Activated T-helper 2 cell treated with anti-CD3 and anti-CD28 coated beads, Interferon-gamma antibody, Interleukin-2, Interleukin-4, amounts not matched to agents 10 μg/mL and 5 μg/mL and 100 μg/mL, durations not matched to agents 14 hours and 24 hours and 36 hours (primary cell): ENCODE measurements around the gene ANKRD11. TPM values are rescaled to one million over a fixed set of nuclear protein-coding genes. Genes with fewer than 3 reads are reported as not detected.

ENCODE experiments used
- DNase-seq: peaks from one replicate; pipeline ENCODE4 v3.0.0; 2021; ENCODE audit warnings: low spot score
- H3K27ac Mint-ChIP-seq: one replicate; pipeline ENCODE4 v1.8.0; 2021; ENCODE audit warnings: mixed read lengths
- H3K27me3 Mint-ChIP-seq: one replicate; pipeline ENCODE4 v1.8.0; 2021; ENCODE audit warnings: low read depth, mixed read lengths
- H3K36me3 Mint-ChIP-seq: one replicate; pipeline ENCODE4 v1.8.0; 2021; ENCODE audit warnings: low read depth, mixed read lengths
- H3K4me1 Mint-ChIP-seq: one replicate; pipeline ENCODE4 v1.8.0; 2021; ENCODE audit warnings: low read depth, mixed read lengths
- H3K4me3 Mint-ChIP-seq: one replicate; pipeline ENCODE4 v1.8.0; 2021; ENCODE audit warnings: low read depth, mild to moderate bottlenecking, moderate library complexity, mixed read lengths
- H3K9me3 Mint-ChIP-seq: one replicate; pipeline ENCODE4 v1.8.0; 2021; ENCODE audit warnings: mixed read lengths
- intact Hi-C: fragments of 100-400 bp; cut with micrococcal nuclease; formaldehyde crosslinking; loops from one replicate; pipeline ENCODE4 v1.15.1; 2023
- total RNA-seq: library from RNA; stranded (reverse); gene quantifications from 2 replicates; pipeline ENCODE4 v1.2.3, GENCODE V29; 2022

The ANKRD11 gene
- total RNA-seq, 1 donor from 2014 or later, result 144 TPM

DNA sequence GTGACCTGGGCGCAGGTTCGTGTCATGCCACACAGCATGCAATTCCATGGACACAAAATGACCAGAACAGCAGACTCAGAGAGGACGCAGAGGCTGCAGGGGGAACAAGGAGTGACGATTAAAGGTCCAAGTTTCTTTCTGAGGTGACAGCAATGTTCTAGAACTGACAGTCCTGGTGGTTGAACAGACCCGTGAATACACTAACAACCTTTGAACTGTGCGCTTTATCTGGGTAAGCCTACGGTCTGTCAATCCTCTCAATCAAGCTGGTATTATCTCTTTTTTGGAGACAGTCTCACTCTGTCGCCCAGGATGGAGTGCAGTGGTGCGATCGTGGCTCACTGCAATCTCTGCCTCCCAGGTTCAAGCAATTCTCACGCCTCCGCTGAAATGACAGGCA lies 138.7 kb downstream of the ANKRD11 start:
- peaks cover 64% of the 10 kb centered on the region for H3K4me1 Mint-ChIP-seq
- intact Hi-C loops, result loop anchor here (2.0 kb wide), 2 partner anchors 27 to 71 kb away; no protein-coding TSS in a partner anchor
- H3K27ac Mint-ChIP-seq, result peak overlapping the region; percentile 54
- H3K4me3 Mint-ChIP-seq, result no peak overlapping the region
- no peak for DNase-seq
- peaks cover 30% of the 10 kb centered on the region for H3K36me3 Mint-ChIP-seq
- no peaks in the 10 kb centered on the region for H3K9me3 Mint-ChIP-seq
- no peaks in the 10 kb centered on the region for H3K27me3 Mint-ChIP-seq

DNA sequence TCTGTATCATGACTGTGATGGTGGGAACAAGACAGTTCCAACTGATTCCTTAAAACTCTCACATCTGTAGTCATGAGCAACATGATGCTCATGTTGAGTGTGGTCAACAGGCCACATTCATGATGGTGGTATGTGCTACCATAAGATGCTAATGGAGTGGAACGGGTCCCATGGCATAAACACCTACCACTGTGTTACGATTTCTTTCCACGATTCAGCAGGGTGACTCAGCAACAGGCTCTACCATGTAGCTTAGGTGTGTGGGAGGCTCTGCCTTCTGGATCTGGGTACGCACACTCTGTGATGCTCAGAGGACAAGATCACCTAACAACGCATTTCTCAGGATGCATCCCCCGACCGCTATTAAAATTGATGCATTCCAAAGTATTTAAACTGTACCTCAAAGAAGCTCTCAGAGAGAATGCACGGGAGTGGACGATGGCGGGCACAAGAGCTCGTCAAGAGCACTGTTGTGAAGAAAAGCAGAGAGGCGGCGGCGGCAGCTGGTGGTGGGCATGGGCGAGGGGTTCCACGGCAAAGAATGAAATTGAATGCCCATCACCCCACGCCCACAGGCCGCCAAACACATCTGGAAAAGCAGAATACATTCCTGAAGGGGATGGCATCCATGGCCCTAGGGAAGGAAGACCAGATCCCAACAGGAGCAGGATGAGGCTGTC lies 139.5 kb downstream of the ANKRD11 start:
- Mint-ChIP-seq H3K27ac (peak overlapping the region; percentile 89), H3K4me1 (peaks cover 70% of the 10 kb centered on the region), H3K4me3 (peak overlapping the region; percentile 23), H3K9me3 (no peaks in the 10 kb centered on the region), H3K36me3 (peaks cover 25% of the 10 kb centered on the region), H3K27me3 (no peaks in the 10 kb centered on the region)
- DNase-seq, result no peak
- intact Hi-C loops, result loop anchor here (1.0 to 2.0 kb wide), 4 partner anchors 10 to 72 kb away; no protein-coding TSS in a partner anchor

DNA sequence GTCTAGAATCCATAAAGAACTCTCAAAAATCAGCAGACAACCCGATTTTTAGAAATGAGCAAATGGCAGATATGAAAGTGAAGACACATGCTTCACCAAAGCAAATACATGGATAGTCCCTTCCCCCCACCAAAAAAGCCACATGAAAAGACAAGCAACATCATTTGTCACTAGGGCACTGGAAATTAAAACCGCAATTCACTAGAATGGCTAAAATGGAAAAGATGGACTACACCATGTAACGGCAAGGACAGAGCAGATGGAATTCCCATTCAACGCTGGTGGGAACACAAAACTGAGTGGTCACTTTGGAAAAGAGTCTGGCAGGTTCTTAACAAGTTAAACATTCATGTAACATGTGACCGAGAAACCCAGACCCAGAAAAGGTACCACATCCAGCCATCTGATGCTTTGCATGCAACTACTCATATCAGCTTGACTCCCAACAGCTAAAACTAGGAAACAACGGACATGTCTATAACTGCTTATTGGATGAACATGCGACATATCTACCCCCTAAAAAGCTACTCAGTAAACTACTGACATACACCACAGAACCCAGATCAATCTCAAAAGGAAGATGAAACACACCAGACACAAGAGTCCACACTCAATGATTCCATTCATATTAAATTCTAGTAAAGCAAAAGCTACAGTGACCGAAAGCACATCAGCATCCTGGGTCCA lies 140.3 kb downstream of the ANKRD11 start:
- DNase-seq, result no peak
- H3K4me1 Mint-ChIP-seq, result peaks cover 66% of the 10 kb centered on the region

DNA sequence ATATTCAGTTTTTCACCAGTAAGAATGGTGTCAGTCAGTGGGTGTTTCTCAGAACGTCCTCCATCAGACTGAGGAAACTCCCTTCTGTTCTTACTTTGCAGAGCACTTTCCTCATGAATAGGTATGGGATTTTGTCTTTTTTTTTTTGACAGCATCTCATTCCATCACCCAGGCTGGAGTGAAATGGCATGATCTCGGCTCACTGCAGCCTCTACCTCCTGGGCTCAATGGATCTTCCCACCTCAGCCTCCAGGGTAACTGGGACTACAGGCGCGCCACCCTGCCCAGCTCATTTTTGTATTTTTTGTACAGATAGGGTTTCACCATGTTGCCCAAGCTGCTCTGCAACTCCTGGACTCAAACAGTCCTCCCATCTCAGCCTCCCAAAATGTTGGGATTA lies 142.6 kb downstream of the ANKRD11 start:
- H3K36me3 Mint-ChIP-seq, result peaks cover 26% of the 10 kb centered on the region
- intact Hi-C loops, result no loop called here
- peak overlapping the region; percentile 66 for H3K27ac Mint-ChIP-seq
- no peaks in the 10 kb centered on the region for H3K9me3 Mint-ChIP-seq
- DNase-seq, result no peak
- peaks cover 60% of the 10 kb centered on the region for H3K4me1 Mint-ChIP-seq
- H3K27me3 Mint-ChIP-seq, result no peaks in the 10 kb centered on the region
- peak overlapping the region; percentile 18 for H3K4me3 Mint-ChIP-seq

More for the DNA sequence above, 140.3 kb downstream of the ANKRD11 start:
- peak overlapping the region; percentile 56 for H3K4me3 Mint-ChIP-seq
- H3K27me3 Mint-ChIP-seq, result no peaks in the 10 kb centered on the region
- H3K36me3 Mint-ChIP-seq, result peaks cover 19% of the 10 kb centered on the region
- H3K9me3 Mint-ChIP-seq, result no peaks in the 10 kb centered on the region
- H3K27ac Mint-ChIP-seq, result peak overlapping the region; percentile 89
- intact Hi-C loops, result loop anchor here (1.0 to 2.0 kb wide), 4 partner anchors 11 to 73 kb away; no protein-coding TSS in a partner anchor

DNA sequence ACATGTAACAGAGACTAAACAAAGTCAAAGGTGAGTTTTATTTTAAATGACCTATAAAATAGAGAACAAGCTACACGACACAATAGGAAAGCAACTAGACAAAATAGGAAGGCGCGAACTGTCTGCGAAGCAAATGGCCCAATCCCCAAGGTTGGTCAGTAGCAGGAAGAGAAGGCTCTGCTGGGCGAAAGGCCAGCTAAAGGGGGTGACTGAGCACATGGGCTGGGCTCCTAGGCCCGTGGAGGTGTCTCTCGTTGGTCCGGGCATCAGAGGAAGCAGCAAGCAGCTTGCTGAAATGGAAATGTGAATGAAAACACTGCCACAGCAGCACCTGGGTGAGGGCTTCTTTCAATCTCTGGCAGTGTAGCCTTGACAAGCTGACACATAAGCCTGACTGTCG lies 143.5 kb downstream of the ANKRD11 start:
- H3K4me3 Mint-ChIP-seq, result no peak overlapping the region

GRCh38 chr16:89345642-89346150 lies 144.7 kb downstream of the ANKRD11 start:
- peak overlapping the region; percentile 65 for H3K27ac Mint-ChIP-seq
- no peaks in the 10 kb centered on the region for H3K27me3 Mint-ChIP-seq
- H3K4me1 Mint-ChIP-seq, result peaks cover 49% of the 10 kb centered on the region
- intact Hi-C loops, result no loop called here
- H3K9me3 Mint-ChIP-seq, result no peaks in the 10 kb centered on the region
- H3K4me3 Mint-ChIP-seq, result no peak overlapping the region
- no peak for DNase-seq
- H3K36me3 Mint-ChIP-seq, result peaks cover 22% of the 10 kb centered on the region

More for the DNA sequence above, 143.5 kb downstream of the ANKRD11 start:
- peaks cover 26% of the 10 kb centered on the region for H3K36me3 Mint-ChIP-seq
- intact Hi-C loops, result no loop called here
- no peaks in the 10 kb centered on the region for H3K27me3 Mint-ChIP-seq
- peak overlapping the region; percentile 71 for H3K27ac Mint-ChIP-seq
- peaks cover 56% of the 10 kb centered on the region for H3K4me1 Mint-ChIP-seq
- no peak for DNase-seq
- H3K9me3 Mint-ChIP-seq, result no peaks in the 10 kb centered on the region

DNA sequence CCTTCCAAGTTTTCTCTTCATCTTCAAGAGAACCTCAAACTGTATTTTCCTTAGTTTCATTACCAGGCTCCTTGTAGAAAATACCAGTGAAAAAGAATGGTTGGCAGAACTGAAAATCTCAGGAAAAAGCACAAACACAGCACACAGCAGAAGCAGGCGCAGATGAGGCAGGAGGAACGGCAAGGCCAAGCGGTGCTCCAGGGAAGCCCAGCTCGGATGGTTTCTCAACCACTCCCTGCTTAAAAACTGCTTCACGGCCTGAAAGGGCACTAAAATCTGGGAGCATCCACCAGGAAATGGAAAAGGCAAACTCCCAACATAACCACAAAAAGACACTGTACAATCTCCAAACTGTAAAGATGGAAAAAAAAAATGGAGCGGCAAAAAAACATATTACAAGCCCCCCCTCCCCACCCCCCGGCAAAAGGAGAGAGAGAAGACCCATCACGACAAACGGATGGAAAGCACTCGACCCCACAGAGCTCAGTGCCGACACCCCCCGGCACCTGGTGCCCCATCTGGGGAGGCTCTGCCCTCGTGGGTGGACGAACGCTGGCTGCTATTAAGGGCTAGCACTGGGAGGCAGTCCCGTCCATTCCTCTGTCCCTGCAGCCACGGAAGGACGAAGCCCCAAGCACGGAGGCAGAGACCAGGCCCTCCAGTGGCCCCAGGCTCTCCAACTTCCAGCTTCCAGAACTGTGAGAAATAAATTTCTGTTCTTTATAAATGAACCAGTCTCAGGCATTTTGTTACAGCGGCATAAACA lies 145.3 kb downstream of the ANKRD11 start:
- peaks cover 48% of the 10 kb centered on the region for H3K4me1 Mint-ChIP-seq
- no peaks in the 10 kb centered on the region for H3K9me3 Mint-ChIP-seq
- intact Hi-C loops, result no loop called here
- H3K36me3 Mint-ChIP-seq, result peaks cover 17% of the 10 kb centered on the region
- H3K27me3 Mint-ChIP-seq, result no peaks in the 10 kb centered on the region
- DNase-seq, result no peak
- peak overlapping the region; percentile 65 for H3K27ac Mint-ChIP-seq
- no peak overlapping the region for H3K4me3 Mint-ChIP-seq

GRCh38 chr16:89344458-89344834 lies 145.9 kb downstream of the ANKRD11 start:
- intact Hi-C loops, result no loop called here
- no peak overlapping the region for H3K27ac Mint-ChIP-seq
- H3K27me3 Mint-ChIP-seq, result no peaks in the 10 kb centered on the region
- H3K36me3 Mint-ChIP-seq, result peaks cover 16% of the 10 kb centered on the region
- no peak for DNase-seq
- H3K4me1 Mint-ChIP-seq, result peaks cover 46% of the 10 kb centered on the region
- H3K9me3 Mint-ChIP-seq, result no peaks in the 10 kb centered on the region
- H3K4me3 Mint-ChIP-seq, result no peak overlapping the region

DNA sequence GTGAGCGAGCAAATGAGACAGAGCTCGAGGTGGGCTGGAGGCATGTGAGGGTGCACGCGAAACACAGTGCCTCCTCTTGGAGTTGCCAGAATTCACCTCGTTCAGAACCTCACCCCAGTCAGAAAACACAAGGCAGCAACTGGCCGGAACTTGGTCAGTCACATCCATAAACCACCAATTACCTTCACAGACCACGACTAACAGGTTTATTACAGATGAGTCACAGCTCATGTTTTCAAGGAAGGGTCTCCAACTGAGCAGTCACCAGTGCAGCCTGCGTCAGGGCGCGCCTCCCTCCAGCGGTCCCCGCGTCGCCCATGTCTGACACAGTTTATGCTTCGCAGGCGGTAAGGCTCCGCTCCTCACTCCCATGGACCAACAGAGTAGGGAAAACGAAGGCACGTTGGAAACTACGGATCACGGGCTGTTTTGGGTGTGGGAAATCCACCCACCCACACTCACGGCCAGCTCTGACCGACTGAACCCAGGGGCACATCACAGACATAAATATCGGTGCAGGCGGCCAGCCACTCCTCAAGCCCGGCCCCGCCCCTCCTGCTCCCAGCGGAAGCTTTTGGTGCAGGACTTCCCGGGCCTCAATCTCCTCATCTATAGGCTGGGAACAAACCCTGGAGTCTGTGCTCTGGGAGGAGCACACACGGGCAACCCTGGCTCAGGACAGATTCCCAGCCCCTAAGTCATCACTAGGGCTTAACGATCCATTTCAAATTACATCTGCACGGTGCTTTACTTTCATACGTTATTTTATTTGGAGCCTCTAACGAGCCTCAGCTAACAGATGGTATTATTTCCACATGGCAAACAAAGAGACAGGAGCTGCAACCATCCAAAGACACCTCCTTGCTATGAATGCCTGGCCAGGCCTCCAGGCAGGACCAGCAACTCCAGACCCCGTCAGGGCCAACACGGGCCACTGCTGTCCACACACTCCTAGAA lies 146.6 kb downstream of the ANKRD11 start:
- Mint-ChIP-seq H3K9me3 (no peaks in the 10 kb centered on the region), H3K27ac (peak overlapping the region; percentile 52), H3K4me1 (peaks cover 45% of the 10 kb centered on the region), H3K27me3 (no peaks in the 10 kb centered on the region), H3K36me3 (peaks cover 19% of the 10 kb centered on the region), H3K4me3 (no peak overlapping the region)
- intact Hi-C loops, result no loop called here
- DNase-seq, result no peak

- Mint-ChIP-seq H3K27ac (peak overlapping the region; percentile 33), H3K4me3 (no peak overlapping the region), H3K9me3 (no peaks in the 10 kb centered on the region), H3K36me3 (peaks cover 19% of the 10 kb centered on the region), H3K4me1 (peaks cover 29% of the 10 kb centered on the region), H3K27me3 (no peaks in the 10 kb centered on the region)
- intact Hi-C loops, result no loop called here
- DNase-seq, result no peak
Measured at GRCh38 chr16:89341697-89342694, 148.4 kb downstream of the ANKRD11 start.

DNA sequence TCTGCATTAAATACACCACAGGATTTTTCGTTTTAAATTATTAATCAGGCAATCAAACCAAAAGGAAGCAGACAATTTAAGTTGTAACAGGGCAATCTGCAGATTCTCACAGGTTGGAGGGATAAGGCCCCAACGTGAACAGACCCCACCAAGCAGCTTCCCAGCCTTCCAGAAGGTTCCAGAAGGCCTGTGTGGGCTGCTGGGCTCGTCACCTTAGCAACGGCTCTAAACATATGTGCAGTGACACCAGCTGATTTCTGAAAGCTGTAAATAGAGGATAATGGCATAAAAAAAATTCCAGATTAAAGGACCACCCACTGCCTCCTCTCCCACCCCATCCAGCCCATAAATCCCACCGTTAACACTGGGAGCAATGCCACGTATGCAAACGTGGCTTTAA lies 149.1 kb downstream of the ANKRD11 start:
- Mint-ChIP-seq H3K9me3 (no peaks in the 10 kb centered on the region), H3K27me3 (no peaks in the 10 kb centered on the region), H3K27ac (peak overlapping the region; percentile 33), H3K4me3 (no peak overlapping the region), H3K4me1 (peaks cover 22% of the 10 kb centered on the region), H3K36me3 (peaks cover 19% of the 10 kb centered on the region)
- intact Hi-C loops, result no loop called here
- no peak for DNase-seq
